K562 (cell line): Measurements from ENCODE around the gene CNTNAP3B.
"Not testable (repeated sequence)": the region's sequence is repeated elsewhere in the genome, so short reads cannot be mapped to it uniquely, and the experiment has no call there.

Experiments
- MYC ChIP-seq, 2 experiments: fragments of 250-450 bp in 1 of 2; sonication (Bioruptor Pico) in 1 of 2; IDR thresholded peaks; 2 replicates each; pipeline versions ENCODE4 v1.5.1 to v1.6.1; 2012 to 2021; ENCODE audit warnings: low read depth in 2 of 2, borderline replicate concordance in 1 of 2, improper control_type of control experiment in 1 of 2, low read length in 1 of 2, mild to moderate bottlenecking in 1 of 2, moderate library complexity in 1 of 2
- ZEB2 ChIP-seq: fragments of 450-650 bp; IDR thresholded peaks from 2 replicates; pipeline ENCODE4 v1.6.1; 2016

GRCh38 chr9:41938143-41938542 is 191.1 kb downstream of the CNTNAP3B start:
- not testable (repeated sequence) for TF ChIP-seq MYC (IDR thresholded peaks at IDR 0.05; ENCODE audit: low read depth, low read length); MYC (CRISPR knock-in tag; IDR thresholded peaks at IDR 0.05; ENCODE audit: borderline replicate concordance, low read depth); ZEB2
